Ovary (tissue), 9 donors: Measurements from ENCODE around the gene MYT1. TPM values are rescaled to one million over a fixed set of nuclear protein-coding genes. Genes with fewer than 3 reads are reported as not detected.
"Not testable (repeated sequence)": the region's sequence is repeated elsewhere in the genome, so short reads cannot be mapped to it uniquely, and the experiment has no call there.

ENCODE experiments used
- DNase-seq, 5 donors: peaks; one replicate each; pipeline ENCODE4 v3.0.0-alpha.2; 2019 to 2020
- H3K27ac ChIP-seq, 2 donors: fragments of 200-600 bp; one replicate each; pipeline versions ENCODE4 v1.5.1 to v1.8.0; 2019 to 2022
- H3K27me3 ChIP-seq: fragments of 200-600 bp; one replicate; pipeline ENCODE4 v1.8.0; 2022
- H3K36me3 ChIP-seq: fragments of 200-600 bp; sonication (generic); one replicate; pipeline ENCODE4 v1.5.1; 2019
- H3K4me1 ChIP-seq: one replicate; pipeline ENCODE4 v1.8.1; 2013; ENCODE audit warnings: mild to moderate bottlenecking, moderate library complexity; ENCODE audit not compliant: insufficient read depth
- H3K4me3 ChIP-seq: fragments of 200-600 bp; sonication (generic); one replicate; pipeline ENCODE4 v1.5.1; 2017
- H3K9me3 ChIP-seq, 2 donors: fragments of 200-600 bp in 1 of 2; sonication (generic) in 1 of 2; one replicate each; pipeline versions ENCODE4 v1.5.1 to v1.8.1; 2013 to 2019; ENCODE audit warnings: mild to moderate bottlenecking in 1 of 2, moderate library complexity in 1 of 2
- CTCF ChIP-seq, 3 donors: fragments of 450-650 bp in 2 of 3; fragments of 200-600 bp in 1 of 3; IDR thresholded peaks; one replicate each; pipeline versions ENCODE4 v1.5.1 to v1.8.0; 2016 to 2022; ENCODE audit warnings: antibody characterized with exemption in 3 of 3, mild to moderate bottlenecking in 1 of 3
- EP300 ChIP-seq: sonication (generic); formaldehyde crosslinking; IDR thresholded peaks from one replicate; pipeline ENCODE4 v1.6.1; 2017; ENCODE audit warnings: antibody characterized with exemption
- POLR2A ChIP-seq: fragments of 450-650 bp; IDR thresholded peaks from one replicate; pipeline ENCODE4 v1.6.1; 2017; ENCODE audit warnings: antibody characterized with exemption, mild to moderate bottlenecking, moderate library complexity
- WGBS, 3 donors: extraction: QIAGEN DNeasy Blood & Tissue Kit in 1 of 3; methylation state at CpG; one replicate each; pipeline versions ENCODE4 v1.1.5 to v1.1.7; 2013 to 2017; 5-methylcytosine and 5-hydroxymethylcytosine counted together
- intact Hi-C, 4 donors: fragments of 100-400 bp; cut with DNase I; formaldehyde crosslinking; loops; one replicate each; pipeline versions ENCODE4 v1.11.0 to v1.15.1; 2022 to 2023
- polyA plus RNA-seq, 2 donors: library from polyadenylated mRNA; stranded (reverse); fragments of 200-250 nt in 1 of 2; fragments of 350-450 nt in 1 of 2; fragmentation: Illumina TruSeq in 1 of 2; extraction: RNeasy Lipid Tissue Mini Kit (QIAGEN cat#74804) in 1 of 2; gene quantifications; one replicate each; pipeline ENCODE4 v1.2.3, GENCODE V29; 2013 to 2014
- total RNA-seq, 7 donors: library from RNA; depleted of rRNA in 2 of 7; stranded (reverse); fragments of >200 nt in 2 of 7; fragmentation: NEBNext Ultra II Directional in 3 of 7; extraction: Animal tissue kit (Norgen Biotek cat#: 25700) in 3 of 7; gene quantifications; one replicate each; pipeline versions ENCODE4 v1.1.0 to v1.2.4, GENCODE V29; 2016 to 2023
- donor health status: DM: no; HTN: no; CAD: no; lungs with moderate emphysema.
- donor health status: DM: no; HTN: no; CAD: no.
- donor health status: Bipolar disorder and iron deficiency.
- donor health status: DM: yes; HTN: yes; CAD: no.
- donor health status: DM: no; HTN: no; CAD: no.
- donor health status: DM: yes; HTN: yes; CAD: no.

MYT1 gene
- total and polyA plus RNA-seq, 9 donors, result 0.05 to 0.25 (median 0.13) TPM; not detected in 1

- WGBS, 3 donors, result 40 to 47% (median 43%) methylated on average over 8 of the region's 8 CpGs
- no peak overlapping the region for H3K27ac ChIP-seq
- no peak for DNase-seq
- intact Hi-C loops, result no loop called here
- no peaks in the 10 kb centered on the region for H3K9me3 ChIP-seq
- H3K4me1 ChIP-seq, result no peaks in the 10 kb centered on the region
- no peak overlapping the region for H3K4me3 ChIP-seq
- no peaks in the 10 kb centered on the region for H3K27me3 ChIP-seq
- no peaks in the 10 kb centered on the region for H3K36me3 ChIP-seq
- TF ChIP-seq EP300 (no peak), POLR2A (no peak)
These were observed 13.1 kb downstream of the MYT1 start for GRCh38 chr20:64177384-64177783.

DNA sequence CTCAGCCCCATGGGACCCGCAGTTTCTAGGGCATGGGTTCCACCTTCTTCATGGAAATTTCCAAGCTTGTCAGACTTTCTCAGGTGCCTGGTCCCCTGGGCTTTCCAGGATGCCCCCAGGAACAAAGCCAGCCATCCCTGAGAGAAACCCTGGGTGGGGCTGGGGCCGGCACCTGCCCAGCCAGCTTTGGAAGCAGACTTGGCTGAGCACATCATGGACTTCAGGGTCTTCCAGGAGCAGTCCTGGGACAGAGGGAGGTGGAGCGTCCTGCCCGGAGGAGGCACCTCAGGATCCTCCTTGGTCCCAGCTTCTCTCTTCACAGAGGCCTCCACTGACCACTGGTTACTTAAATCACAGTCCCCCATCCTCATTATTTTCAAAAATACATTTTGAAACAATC lies 13.5 kb downstream of the MYT1 start:
- DNase-seq, result no peak
- Histone ChIP-seq H3K4me3 (no peak overlapping the region), H3K27ac (no peak overlapping the region), H3K9me3 (no peaks in the 10 kb centered on the region), H3K36me3 (no peaks in the 10 kb centered on the region), H3K27me3 (no peaks in the 10 kb centered on the region), H3K4me1 (no peaks in the 10 kb centered on the region)
- 87 to 88% (median 88%) methylated on average over 4 of the region's 4 CpGs for WGBS, 3 donors
- intact Hi-C loops, result no loop called here
- TF ChIP-seq EP300, result no peak
- TF ChIP-seq POLR2A, result no peak
- no peak for TF ChIP-seq CTCF (IDR thresholded peaks at IDR 0.05)

DNA sequence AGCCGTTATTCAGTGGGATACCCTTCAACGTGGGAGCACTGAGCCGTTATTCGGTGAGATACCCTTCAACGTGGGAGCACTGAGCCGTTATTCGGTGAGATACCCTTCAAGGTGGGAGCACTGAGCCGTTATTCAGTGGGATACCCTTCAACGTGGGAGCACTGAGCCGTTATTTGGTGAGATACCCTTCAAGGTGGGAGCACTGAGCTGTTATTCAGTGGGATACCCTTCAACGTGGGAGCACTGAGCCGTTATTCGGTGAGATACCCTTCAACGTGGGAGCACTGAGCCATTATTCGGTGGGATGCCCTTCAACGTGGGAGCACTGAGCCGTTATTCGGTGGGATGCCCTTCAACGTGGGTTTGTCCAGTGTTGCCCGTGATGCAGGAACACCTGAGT lies 14.7 kb downstream of the MYT1 start:
- H3K27me3 ChIP-seq, intact Hi-C loops, H3K27ac ChIP-seq, H3K9me3 ChIP-seq, H3K4me3 ChIP-seq, H3K36me3 ChIP-seq, DNase-seq, H3K4me1 ChIP-seq: not testable (repeated sequence)
- WGBS, 3 donors, result 89 to 93% (median 91%) methylated on average over 20 of the region's 20 CpGs

GRCh38 chr20:64179805-64180204 lies 15.6 kb downstream of the MYT1 start:
- H3K4me3 ChIP-seq, result no peak overlapping the region
- no peak overlapping the region for H3K27ac ChIP-seq
- intact Hi-C loops, result no loop called here
- no peaks in the 10 kb centered on the region for H3K9me3 ChIP-seq
- no peak for TF ChIP-seq POLR2A
- no peak for TF ChIP-seq EP300
- TF ChIP-seq CTCF (IDR thresholded peaks at IDR 0.05), result no peak
- no peaks in the 10 kb centered on the region for H3K4me1 ChIP-seq
- no peaks in the 10 kb centered on the region for H3K36me3 ChIP-seq
- DNase-seq, result no peak
- H3K27me3 ChIP-seq, result no peaks in the 10 kb centered on the region
- 83 to 93% (median 92%) methylated on average over 6 of the region's 6 CpGs for WGBS, 3 donors

DNA sequence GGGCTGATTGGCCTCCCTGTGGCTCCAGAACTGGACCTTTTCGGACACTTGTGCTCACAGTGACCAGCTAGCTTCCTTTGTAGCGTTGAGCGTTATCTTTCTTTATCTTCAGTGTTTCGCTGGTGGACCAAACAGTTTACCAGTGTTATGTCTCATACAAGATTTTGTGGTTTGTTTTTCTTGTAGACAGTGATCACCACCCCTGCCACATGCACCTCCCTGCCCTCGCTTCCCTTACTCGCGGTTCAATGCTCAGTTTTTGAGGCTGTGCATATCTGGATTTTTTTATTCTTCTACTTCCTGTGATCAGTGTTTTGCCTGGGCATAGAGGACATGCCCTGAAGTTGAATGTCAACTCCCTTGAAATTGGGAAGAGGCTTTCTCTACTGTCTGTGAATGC lies 16.4 kb downstream of the MYT1 start:
- H3K9me3 ChIP-seq, result no peaks in the 10 kb centered on the region
- H3K4me3 ChIP-seq, result no peak overlapping the region
- H3K27ac ChIP-seq, result no peak overlapping the region
- TF ChIP-seq CTCF (IDR thresholded peaks at IDR 0.05) (no peak), POLR2A (no peak)
- H3K4me1 ChIP-seq, result no peaks in the 10 kb centered on the region
- 71 to 77% (median 75%) methylated on average over 7 of the region's 7 CpGs for WGBS, 3 donors
- H3K36me3 ChIP-seq, result no peaks in the 10 kb centered on the region
- no peak for DNase-seq
- H3K27me3 ChIP-seq, result no peaks in the 10 kb centered on the region
- intact Hi-C loops, result no loop called here

GRCh38 chr20:64181391-64181790 lies 17.1 kb downstream of the MYT1 start:
- intact Hi-C loops, result no loop called here
- WGBS, 3 donors, result 69 to 78% (median 74%) methylated on average over 5 of the region's 5 CpGs
- H3K36me3 ChIP-seq, result no peaks in the 10 kb centered on the region

More at GRCh38 chr20:64181391-64181790, 17.1 kb downstream of the MYT1 start:
- H3K27ac ChIP-seq, result no peak overlapping the region
- DNase-seq, result no peak
- no peaks in the 10 kb centered on the region for H3K27me3 ChIP-seq
- no peak for TF ChIP-seq CTCF (IDR thresholded peaks at IDR 0.05)
- TF ChIP-seq POLR2A, result no peak
- TF ChIP-seq EP300, result no peak
- no peak overlapping the region for H3K4me3 ChIP-seq
- H3K4me1 ChIP-seq, result no peaks in the 10 kb centered on the region
- no peaks in the 10 kb centered on the region for H3K9me3 ChIP-seq
